NB4 (cell line): ENCODE measurements around the gene ITPR2.

Source experiments
- CTCF ChIP-seq: IDR thresholded peaks from one replicate; pipeline ENCODE4 v1.5.1; 2012; ENCODE audit warnings: low read depth, low read length
- MAX ChIP-seq: IDR thresholded peaks from 2 replicates; pipeline ENCODE4 v1.6.1; 2011; ENCODE audit warnings: low read depth, low read length
- MYC ChIP-seq: IDR thresholded peaks from 2 replicates; pipeline ENCODE4 v1.6.1; 2011; ENCODE audit warnings: low read depth, low read length
- POLR2A ChIP-seq: IDR thresholded peaks from 2 replicates; pipeline ENCODE4 v1.6.1; 2011; ENCODE audit warnings: mild to moderate bottlenecking; ENCODE audit not compliant: insufficient read length; ENCODE audit errors: extremely low read depth

GRCh38 chr12:26761775-26762174, 71.2 kb downstream of the ITPR2 start:
- TF ChIP-seq POLR2A (no peak), CTCF (no peak), MYC (no peak), MAX (no peak)
